CD4-positive, CD25-positive, alpha-beta regulatory T cell (primary cell): ENCODE measurements around the gene MX1. TPM values are rescaled to one million over a fixed set of nuclear protein-coding genes. Genes with fewer than 3 reads are reported as not detected.

Experiments
- ATAC-seq, 2 donors: fragments of 150-1000 bp; cut with Tn5 transposase; one replicate each; pipeline ENCODE4 v1.10.0; 2021; ENCODE audit warnings: low read depth in 2 of 2, moderate number of reproducible peaks in 2 of 2, moderate library complexity in 1 of 2
- DNase-seq, 3 donors: peaks; one replicate each; pipeline versions ENCODE4 v3.0.0 to v3.0.0-alpha.2; 2012 to 2022; ENCODE audit warnings: mixed read lengths in 1 of 3
- H3K27ac ChIP-seq: one replicate; pipeline ENCODE4 v1.7.0; 2013; ENCODE audit warnings: mild to moderate bottlenecking, low read length; ENCODE audit not compliant: insufficient read depth, poor library complexity, severe bottlenecking
- H3K27me3 ChIP-seq: one replicate; pipeline ENCODE4 v1.7.0; 2013; ENCODE audit warnings: low read length; ENCODE audit not compliant: control insufficient read depth, insufficient read depth
- H3K36me3 ChIP-seq: one replicate; pipeline ENCODE4 v1.7.0; 2013; ENCODE audit warnings: mild to moderate bottlenecking, low read length, moderate library complexity; ENCODE audit not compliant: control insufficient read depth, insufficient read depth
- H3K4me1 ChIP-seq: 2 replicates; pipeline ENCODE4 v1.7.0; 2013; ENCODE audit warnings: mild to moderate bottlenecking, low read length; ENCODE audit not compliant: insufficient read depth, control insufficient read depth, poor library complexity, severe bottlenecking
- H3K4me3 ChIP-seq: one replicate; pipeline ENCODE4 v1.7.0; 2013; ENCODE audit warnings: low read depth, mild to moderate bottlenecking, low read length, moderate library complexity
- H3K9me3 ChIP-seq, 2 experiments: 1 replicate in 1 of 2; 2 replicates in 1 of 2; pipeline ENCODE4 v1.7.0; 2013; ENCODE audit warnings: low read length in 2 of 2, mild to moderate bottlenecking in 1 of 2, moderate library complexity in 1 of 2; ENCODE audit not compliant: control insufficient read depth in 2 of 2
- H3K27ac Mint-ChIP-seq, 3 donors: one replicate each; pipeline ENCODE4 v1.8.0; 2020 to 2022; ENCODE audit warnings: mild to moderate bottlenecking in 3 of 3, mixed read lengths in 3 of 3, moderate library complexity in 2 of 3
- H3K27me3 Mint-ChIP-seq: one replicate; pipeline ENCODE4 v1.8.0; 2022; ENCODE audit warnings: mild to moderate bottlenecking, mixed read lengths
- H3K36me3 Mint-ChIP-seq: one replicate; pipeline ENCODE4 v1.8.0; 2020; ENCODE audit warnings: mixed read lengths
- H3K4me1 Mint-ChIP-seq, 4 donors: one replicate each; pipeline ENCODE4 v1.8.0; 2020 to 2022; ENCODE audit warnings: mixed read lengths in 4 of 4, mild to moderate bottlenecking in 1 of 4
- H3K4me3 Mint-ChIP-seq, 4 donors: one replicate each; pipeline ENCODE4 v1.8.0; 2020 to 2022; ENCODE audit warnings: mild to moderate bottlenecking in 4 of 4, mixed read lengths in 4 of 4, moderate library complexity in 3 of 4
- H3K9me3 Mint-ChIP-seq, 7 donors: one replicate each; pipeline ENCODE4 v1.8.0; 2020 to 2022; ENCODE audit warnings: mixed read lengths in 7 of 7, mild to moderate bottlenecking in 3 of 7, moderate library complexity in 2 of 7
- polyA plus RNA-seq, 4 donors: library from polyadenylated mRNA; unstranded; fragments of 300-500 nt; fragmentation: Illumina TruSeq; gene quantifications; one replicate each; pipeline ENCODE4 v1.2.3, GENCODE V29; 2021
- total RNA-seq: library from RNA; stranded (reverse); gene quantifications from one replicate; pipeline ENCODE4 v1.2.3, GENCODE V29; 2022

The MX1 gene
- total and polyA plus RNA-seq, 5 donors from 2014 or later: 82.5 to 137 (median 95.2) TPM

- no peak for DNase-seq
- peaks cover 37% of the 10 kb centered on the region for H3K36me3 Mint-ChIP-seq
- H3K9me3 Mint-ChIP-seq: no peaks in the 10 kb centered on the region
- H3K27ac Mint-ChIP-seq: peak overlapping the region; percentile 97 to 98 (median 98)
- Histone ChIP-seq H3K27me3 (no peaks in the 10 kb centered on the region), H3K9me3 (peaks cover 0 to 3% of the 10 kb centered on the region in 2 experiments), H3K36me3 (peaks cover 47% of the 10 kb centered on the region), H3K4me1 (peaks cover 25% of the 10 kb centered on the region), H3K4me3 (no peak overlapping the region), H3K27ac (no peak overlapping the region)
- no peak for ATAC-seq
- H3K4me1 Mint-ChIP-seq: peaks cover 19 to 61% (median 45%) of the 10 kb centered on the region in 4 donors
- peak overlapping the region; percentile 95 to 98 (median 98) for H3K4me3 Mint-ChIP-seq
- no peaks in the 10 kb centered on the region for H3K27me3 Mint-ChIP-seq
Observed at GRCh38 chr21:41428311-41428710, 2.3 kb downstream of the MX1 start.

GRCh38 chr21:41428847-41429246 lies 2.8 kb downstream of the MX1 start:
- Mint-ChIP-seq H3K4me3 (peak overlapping the region in 3 of 4 donors; percentile 80 to 98 (median 98)), H3K27ac (peak overlapping the region in 2 of 3 donors; percentile 57 to 98), H3K36me3 (peaks cover 42% of the 10 kb centered on the region), H3K9me3 (no peaks in the 10 kb centered on the region), H3K4me1 (peaks cover 16 to 63% (median 41%) of the 10 kb centered on the region in 4 donors), H3K27me3 (no peaks in the 10 kb centered on the region)
- H3K4me3 ChIP-seq: no peak overlapping the region
- ATAC-seq (no peak), DNase-seq (no peak)
- peaks cover 22% of the 10 kb centered on the region for H3K4me1 ChIP-seq
- no peaks in the 10 kb centered on the region for H3K27me3 ChIP-seq
- peaks cover 0 to 6% of the 10 kb centered on the region in 2 experiments for H3K9me3 ChIP-seq
- no peak overlapping the region for H3K27ac ChIP-seq
- H3K36me3 ChIP-seq: peaks cover 52% of the 10 kb centered on the region

- peaks cover 19% of the 10 kb centered on the region for H3K4me1 ChIP-seq
- no peaks in the 10 kb centered on the region for H3K27me3 ChIP-seq
- DNase-seq (no peak), ATAC-seq (no peak)
- Mint-ChIP-seq H3K27me3 (no peaks in the 10 kb centered on the region), H3K9me3 (peaks cover 0 to 1% (median 0%) of the 10 kb centered on the region in 7 donors), H3K4me3 (peak overlapping the region in 1 of 4 donors; percentile 98), H3K4me1 (peaks cover 17 to 66% (median 37%) of the 10 kb centered on the region in 4 donors), H3K36me3 (peaks cover 47% of the 10 kb centered on the region), H3K27ac (no peak overlapping the region)
- no peak overlapping the region for H3K4me3 ChIP-seq
- H3K36me3 ChIP-seq: peaks cover 57% of the 10 kb centered on the region
- H3K9me3 ChIP-seq: peaks cover 4 to 10% of the 10 kb centered on the region in 2 experiments
- no peak overlapping the region for H3K27ac ChIP-seq
Observed at GRCh38 chr21:41429305-41429704, 3.3 kb downstream of the MX1 start.

- H3K9me3 ChIP-seq: peaks cover 11 to 17% of the 10 kb centered on the region in 2 experiments
- H3K27ac Mint-ChIP-seq: peak overlapping the region in 1 of 3 donors; percentile 33
- H3K4me1 ChIP-seq: peaks cover 19% of the 10 kb centered on the region
- H3K9me3 Mint-ChIP-seq: peaks cover 0 to 7% (median 2%) of the 10 kb centered on the region in 7 donors
- H3K36me3 Mint-ChIP-seq: peaks cover 54% of the 10 kb centered on the region
- ATAC-seq: no peak
- H3K4me3 ChIP-seq: no peak overlapping the region
- H3K27me3 ChIP-seq: no peaks in the 10 kb centered on the region
- H3K27ac ChIP-seq: no peak overlapping the region
- H3K4me1 Mint-ChIP-seq: peaks cover 20 to 64% (median 38%) of the 10 kb centered on the region in 4 donors
- H3K27me3 Mint-ChIP-seq: no peaks in the 10 kb centered on the region
- peak overlapping the region in 2 of 4 donors; percentile 24 to 52 for H3K4me3 Mint-ChIP-seq
- H3K36me3 ChIP-seq: peaks cover 64% of the 10 kb centered on the region
- no peak for DNase-seq
Observed at GRCh38 chr21:41429925-41430491, 4.0 kb downstream of the MX1 start.

- no peak overlapping the region for H3K4me3 ChIP-seq
- H3K27me3 Mint-ChIP-seq: no peaks in the 10 kb centered on the region
- ATAC-seq: peak in 1 of 2 donors; percentile 23
- no peak overlapping the region for H3K27ac ChIP-seq
- H3K4me1 ChIP-seq: peaks cover 9% of the 10 kb centered on the region
- H3K36me3 Mint-ChIP-seq: peaks cover 71% of the 10 kb centered on the region
- peak overlapping the region in 1 of 3 donors; percentile 53 for H3K27ac Mint-ChIP-seq
- H3K4me3 Mint-ChIP-seq: peak overlapping the region in 1 of 4 donors; percentile 21
- H3K27me3 ChIP-seq: no peaks in the 10 kb centered on the region
- H3K9me3 Mint-ChIP-seq: peaks cover 0 to 11% (median 2%) of the 10 kb centered on the region in 7 donors
- peaks cover 83% of the 10 kb centered on the region for H3K36me3 ChIP-seq
- H3K4me1 Mint-ChIP-seq: peaks cover 20 to 56% (median 38%) of the 10 kb centered on the region in 4 donors
- peaks cover 11 to 18% of the 10 kb centered on the region in 2 experiments for H3K9me3 ChIP-seq
- DNase-seq: no peak
Observed at GRCh38 chr21:41431788-41432548, 5.9 kb downstream of the MX1 start.

GRCh38 chr21:41432562-41433460 lies 6.8 kb downstream of the MX1 start:
- H3K27me3 ChIP-seq: no peaks in the 10 kb centered on the region
- no peak overlapping the region for H3K4me3 ChIP-seq
- DNase-seq (no peak), ATAC-seq (no peak)
- peaks cover 11 to 18% of the 10 kb centered on the region in 2 experiments for H3K9me3 ChIP-seq
- H3K9me3 Mint-ChIP-seq: peaks cover 0 to 11% (median 2%) of the 10 kb centered on the region in 7 donors
- peaks cover 3% of the 10 kb centered on the region for H3K4me1 ChIP-seq
- no peaks in the 10 kb centered on the region for H3K27me3 Mint-ChIP-seq
- no peak overlapping the region for H3K27ac Mint-ChIP-seq
- peaks cover 23 to 47% (median 32%) of the 10 kb centered on the region in 4 donors for H3K4me1 Mint-ChIP-seq
- no peak overlapping the region for H3K4me3 Mint-ChIP-seq
- peaks cover 92% of the 10 kb centered on the region for H3K36me3 ChIP-seq
- peaks cover 78% of the 10 kb centered on the region for H3K36me3 Mint-ChIP-seq
- H3K27ac ChIP-seq: no peak overlapping the region

GRCh38 chr21:41433566-41433965 lies 7.5 kb downstream of the MX1 start:
- H3K4me1 Mint-ChIP-seq: peaks cover 20 to 40% (median 26%) of the 10 kb centered on the region in 4 donors
- H3K27me3 ChIP-seq: no peaks in the 10 kb centered on the region
- no peaks in the 10 kb centered on the region for H3K4me1 ChIP-seq
- H3K4me3 ChIP-seq: no peak overlapping the region
- no peak overlapping the region for H3K27ac Mint-ChIP-seq
- peaks cover 97% of the 10 kb centered on the region for H3K36me3 ChIP-seq
- H3K27ac ChIP-seq: no peak overlapping the region
- no peaks in the 10 kb centered on the region for H3K27me3 Mint-ChIP-seq
- peak overlapping the region in 1 of 4 donors; percentile 38 for H3K4me3 Mint-ChIP-seq
- DNase-seq (no peak), ATAC-seq (no peak)
- peaks cover 11 to 18% of the 10 kb centered on the region in 2 experiments for H3K9me3 ChIP-seq
- H3K9me3 Mint-ChIP-seq: peaks cover 0 to 11% (median 2%) of the 10 kb centered on the region in 7 donors
- peaks cover 81% of the 10 kb centered on the region for H3K36me3 Mint-ChIP-seq
